ENCODE data around the gene DCAF16. TPM values are rescaled to one million over a fixed set of nuclear protein-coding genes. Genes with fewer than 3 reads are reported as not detected.

Gene DCAF16
- total RNA-seq, 1 experiment from 2014 or later: 46.2 TPM

DNA sequence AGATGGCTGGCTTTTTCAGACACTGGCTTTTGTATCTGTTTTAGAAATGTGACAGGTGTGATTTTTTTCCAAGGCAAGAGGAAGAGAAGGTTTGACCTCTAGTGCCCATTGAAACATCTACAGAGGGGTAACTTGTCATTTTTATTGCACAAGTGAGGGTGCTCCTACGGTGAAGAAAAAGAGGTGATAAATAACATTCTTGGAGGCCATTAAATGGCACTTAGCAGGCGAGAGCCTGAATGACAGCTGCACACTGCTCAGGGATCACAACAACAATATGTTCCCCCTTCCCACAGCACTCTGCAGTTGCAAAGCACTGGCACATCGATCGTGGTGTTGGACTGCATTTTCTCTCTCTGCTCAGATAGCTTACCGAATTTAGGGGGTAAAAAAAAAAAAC, 52.1 kb downstream of the DCAF16 start:
- WGBS (ENCODE audit: extremely low coverage, insufficient read length, low lambda C conversion rate): no CpG with 5 or more reads among the region's 5 CpGs

More for the DNA sequence above, 52.1 kb downstream of the DCAF16 start:
- Histone ChIP-seq H3K79me2 (ENCODE audit: insufficient read depth, low read length) (no peaks in the 10 kb centered on the region), H3K4me2 (ENCODE audit: insufficient read depth, insufficient read length, low read length) (no peak overlapping the region), H2BK15ac (ENCODE audit: low read depth, low read length) (no peak overlapping the region), H3K18ac (ENCODE audit: insufficient read length, low read depth, low read length) (no peak overlapping the region), H4K5ac (ENCODE audit: insufficient read length, low read depth, low read length) (no peak overlapping the region), H2BK120ac (ENCODE audit: low read depth, low read length, poor library complexity, severe bottlenecking) (no peak overlapping the region), H2BK20ac (ENCODE audit: low read depth, low read length, poor library complexity, severe bottlenecking) (no peak overlapping the region), H2BK5ac (ENCODE audit: insufficient read length, low read length) (no peak overlapping the region), H2AFZ (ENCODE audit: low read length) (no peak overlapping the region), H4K8ac (replicated peaks; ENCODE audit: insufficient read length, low read depth, low read length) (no peak overlapping the region), H4K91ac (ENCODE audit: insufficient read length, low read depth, low read length) (no peak overlapping the region), H3K4ac (ENCODE audit: low read depth, low read length) (no peak overlapping the region), H3K9ac (ENCODE audit: extremely low read depth, insufficient read length, low read length) (no peak overlapping the region), H3K9me3 (ENCODE audit: control insufficient read depth, low read depth, low read length) (no peaks in the 10 kb centered on the region), H3K14ac (ENCODE audit: insufficient read depth, low read length) (no peak overlapping the region), H3K56ac (ENCODE audit: insufficient read length, low read depth, low read length) (no peak overlapping the region), H3K79me1 (ENCODE audit: insufficient read depth, low read depth, low read length, poor library complexity, severe bottlenecking) (no peaks in the 10 kb centered on the region), H3K23ac (ENCODE audit: insufficient read length, low read depth, low read length) (no peak overlapping the region), H2AK5ac (ENCODE audit: insufficient read length, low read length) (no peak overlapping the region), H3T11ph (ENCODE audit: low read length) (no peak overlapping the region), H3K27ac (ENCODE audit: insufficient read length, low read depth, low read length) (no peak overlapping the region), H4K20me1 (ENCODE audit: control insufficient read depth, insufficient read depth, insufficient read length) (no peaks in the 10 kb centered on the region), H3K4me1 (ENCODE audit: insufficient read depth, low read length) (peaks cover 5% of the 10 kb centered on the region; the same call in 1 of the 2 replicates), H3K27me3 (ENCODE audit: insufficient read depth, low read length) (no peaks in the 10 kb centered on the region), H3K23me2 (ENCODE audit: insufficient read length, low read depth, low read length, poor library complexity, severe bottlenecking) (no peaks in the 10 kb centered on the region), H2BK12ac (ENCODE audit: insufficient read length, low read depth, low read length) (no peak overlapping the region)
- TF ChIP-seq, protein P1, sequence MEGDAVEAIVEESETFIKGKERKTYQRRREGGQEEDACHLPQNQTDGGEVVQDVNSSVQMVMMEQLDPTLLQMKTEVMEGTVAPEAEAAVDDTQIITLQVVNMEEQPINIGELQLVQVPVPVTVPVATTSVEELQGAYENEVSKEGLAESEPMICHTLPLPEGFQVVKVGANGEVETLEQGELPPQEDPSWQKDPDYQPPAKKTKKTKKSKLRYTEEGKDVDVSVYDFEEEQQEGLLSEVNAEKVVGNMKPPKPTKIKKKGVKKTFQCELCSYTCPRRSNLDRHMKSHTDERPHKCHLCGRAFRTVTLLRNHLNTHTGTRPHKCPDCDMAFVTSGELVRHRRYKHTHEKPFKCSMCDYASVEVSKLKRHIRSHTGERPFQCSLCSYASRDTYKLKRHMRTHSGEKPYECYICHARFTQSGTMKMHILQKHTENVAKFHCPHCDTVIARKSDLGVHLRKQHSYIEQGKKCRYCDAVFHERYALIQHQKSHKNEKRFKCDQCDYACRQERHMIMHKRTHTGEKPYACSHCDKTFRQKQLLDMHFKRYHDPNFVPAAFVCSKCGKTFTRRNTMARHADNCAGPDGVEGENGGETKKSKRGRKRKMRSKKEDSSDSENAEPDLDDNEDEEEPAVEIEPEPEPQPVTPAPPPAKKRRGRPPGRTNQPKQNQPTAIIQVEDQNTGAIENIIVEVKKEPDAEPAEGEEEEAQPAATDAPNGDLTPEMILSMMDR (conservative IDR thresholded peaks at IDR 0.05): no peak
- Mint-ChIP-seq H3K36me3 (ENCODE audit: insufficient read depth in 1 of 3, low read depth in 3 of 3) (no peaks in the 10 kb centered on the region), H3K27me3 (ENCODE audit: low read depth) (peaks cover 9% of the 10 kb centered on the region), H3K27ac (no peak overlapping the region), H3K4me1 (peaks cover 9 to 13% of the 10 kb centered on the region in 2 experiments), H3K9me3 (no peaks in the 10 kb centered on the region), H3K4me3 (no peak overlapping the region)
- no peak for DNase-seq

Measured in H9 (cell line).